ENCODE results near the gene ANK2.

The ANK2 gene

GRCh38 chr4:113410686-113411085, 361.2 kb downstream of the ANK2 start:
- Histone ChIP-seq H3F3A (ENCODE audit: insufficient read depth, low read length) (no peaks in the 10 kb centered on the region), H3K27ac (ENCODE audit: low read depth, low read length, poor library complexity, severe bottlenecking) (no peak overlapping the region)

GRCh38 chr4:113411496-113411938, 362.1 kb downstream of the ANK2 start:
- Histone ChIP-seq H3K4me3 (ENCODE audit: low read depth, low read length, poor library complexity, severe bottlenecking) (no peak overlapping the region), H3F3A (ENCODE audit: insufficient read depth, low read length) (no peaks in the 10 kb centered on the region), H3K27ac (ENCODE audit: low read depth, low read length, poor library complexity, severe bottlenecking) (no peak overlapping the region), H3K9me2 (ENCODE audit: low read depth, low read length) (no peaks in the 10 kb centered on the region), H3K9me3 (ENCODE audit: low read length) (no peaks in the 10 kb centered on the region), H4K20me1 (ENCODE audit: insufficient read depth, low read length) (no peaks in the 10 kb centered on the region), H3K27me3 (ENCODE audit: insufficient read depth, low read length) (no peaks in the 10 kb centered on the region), H3K9ac (ENCODE audit: low read length) (no peak overlapping the region), H2AFZ (ENCODE audit: low read length) (no peak overlapping the region), H3K36me3 (ENCODE audit: insufficient read depth, low read length) (no peaks in the 10 kb centered on the region), H3K4me2 (ENCODE audit: low read length) (no peak overlapping the region), H3K79me2 (ENCODE audit: insufficient read depth, low read length) (no peaks in the 10 kb centered on the region), H3K4me1 (ENCODE audit: insufficient read depth, low read length, severe bottlenecking) (no peaks in the 10 kb centered on the region)
- TF ChIP-seq, protein P1, sequence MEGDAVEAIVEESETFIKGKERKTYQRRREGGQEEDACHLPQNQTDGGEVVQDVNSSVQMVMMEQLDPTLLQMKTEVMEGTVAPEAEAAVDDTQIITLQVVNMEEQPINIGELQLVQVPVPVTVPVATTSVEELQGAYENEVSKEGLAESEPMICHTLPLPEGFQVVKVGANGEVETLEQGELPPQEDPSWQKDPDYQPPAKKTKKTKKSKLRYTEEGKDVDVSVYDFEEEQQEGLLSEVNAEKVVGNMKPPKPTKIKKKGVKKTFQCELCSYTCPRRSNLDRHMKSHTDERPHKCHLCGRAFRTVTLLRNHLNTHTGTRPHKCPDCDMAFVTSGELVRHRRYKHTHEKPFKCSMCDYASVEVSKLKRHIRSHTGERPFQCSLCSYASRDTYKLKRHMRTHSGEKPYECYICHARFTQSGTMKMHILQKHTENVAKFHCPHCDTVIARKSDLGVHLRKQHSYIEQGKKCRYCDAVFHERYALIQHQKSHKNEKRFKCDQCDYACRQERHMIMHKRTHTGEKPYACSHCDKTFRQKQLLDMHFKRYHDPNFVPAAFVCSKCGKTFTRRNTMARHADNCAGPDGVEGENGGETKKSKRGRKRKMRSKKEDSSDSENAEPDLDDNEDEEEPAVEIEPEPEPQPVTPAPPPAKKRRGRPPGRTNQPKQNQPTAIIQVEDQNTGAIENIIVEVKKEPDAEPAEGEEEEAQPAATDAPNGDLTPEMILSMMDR (IDR thresholded peaks at IDR 0.05; ENCODE audit: low read length) = no peak
- no peak for TF ChIP-seq EZH2 (IDR thresholded peaks at IDR 0.05; ENCODE audit: borderline replicate concordance, low read length)

More at GRCh38 chr4:113410686-113411085, 361.2 kb downstream of the ANK2 start:
- Histone ChIP-seq H4K20me1 (ENCODE audit: insufficient read depth, low read length) (no peaks in the 10 kb centered on the region), H3K4me2 (ENCODE audit: low read length) (no peak overlapping the region), H3K27me3 (ENCODE audit: insufficient read depth, low read length) (no peaks in the 10 kb centered on the region), H2AFZ (ENCODE audit: low read length) (no peak overlapping the region), H3K79me2 (ENCODE audit: insufficient read depth, low read length) (no peaks in the 10 kb centered on the region), H3K9ac (ENCODE audit: low read length) (no peak overlapping the region), H3K9me2 (ENCODE audit: low read depth, low read length) (no peaks in the 10 kb centered on the region), H3K36me3 (ENCODE audit: insufficient read depth, low read length) (no peaks in the 10 kb centered on the region), H3K9me3 (ENCODE audit: low read length) (no peaks in the 10 kb centered on the region), H3K4me1 (ENCODE audit: insufficient read depth, low read length, severe bottlenecking) (no peaks in the 10 kb centered on the region), H3K4me3 (ENCODE audit: low read depth, low read length, poor library complexity, severe bottlenecking) (no peak overlapping the region)
- TF ChIP-seq, protein P1 (IDR thresholded peaks at IDR 0.05; ENCODE audit: low read length) = no peak
- TF ChIP-seq EZH2 (IDR thresholded peaks at IDR 0.05; ENCODE audit: borderline replicate concordance, low read length) = no peak

DNA sequence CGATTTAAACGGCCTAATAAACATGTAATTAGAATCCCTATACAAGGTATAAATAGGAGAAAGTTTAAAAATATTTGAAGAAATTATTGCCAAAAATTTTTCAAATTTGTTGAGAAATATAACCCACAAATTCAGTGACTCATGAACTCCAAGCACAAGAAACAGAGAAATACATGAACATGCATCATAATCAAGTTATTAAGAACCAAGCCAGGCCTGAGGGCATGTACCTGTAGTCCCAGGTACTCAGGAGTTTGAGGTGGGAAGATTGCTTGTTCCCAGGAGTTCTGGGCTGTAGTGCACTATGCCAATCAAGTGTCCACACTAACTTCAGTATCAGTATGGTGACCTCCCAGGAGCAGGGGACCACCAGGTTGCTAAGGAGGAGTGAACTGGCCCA, 370.2 kb downstream of the ANK2 start:
- H3K4me3 ChIP-seq (ENCODE audit: low read depth, low read length, poor library complexity, severe bottlenecking) = no peak overlapping the region
- H3K4me2 ChIP-seq (ENCODE audit: low read length) = no peak overlapping the region
- no peak overlapping the region for H3K9ac ChIP-seq (ENCODE audit: low read length)
- no peak for TF ChIP-seq EZH2 (IDR thresholded peaks at IDR 0.05; ENCODE audit: borderline replicate concordance, low read length)
- TF ChIP-seq, protein P1 (IDR thresholded peaks at IDR 0.05; ENCODE audit: low read length) = no peak
- no peaks in the 10 kb centered on the region for H3F3A ChIP-seq (ENCODE audit: insufficient read depth, low read length)
- no peaks in the 10 kb centered on the region for H3K36me3 ChIP-seq (ENCODE audit: insufficient read depth, low read length)
- H3K79me2 ChIP-seq (ENCODE audit: insufficient read depth, low read length) = no peaks in the 10 kb centered on the region
- no peaks in the 10 kb centered on the region for H3K4me1 ChIP-seq (ENCODE audit: insufficient read depth, low read length, severe bottlenecking)
- no peak overlapping the region for H2AFZ ChIP-seq (ENCODE audit: low read length)
- no peaks in the 10 kb centered on the region for H3K9me3 ChIP-seq (ENCODE audit: low read length)
- no peaks in the 10 kb centered on the region for H3K9me2 ChIP-seq (ENCODE audit: low read depth, low read length)
- no peaks in the 10 kb centered on the region for H4K20me1 ChIP-seq (ENCODE audit: insufficient read depth, low read length)
- H3K27ac ChIP-seq (ENCODE audit: low read depth, low read length, poor library complexity, severe bottlenecking) = no peak overlapping the region
- no peaks in the 10 kb centered on the region for H3K27me3 ChIP-seq (ENCODE audit: insufficient read depth, low read length)

All from OCI-LY1 (cell line).